B cell (primary cell): ENCODE measurements around the gene NAXE. TPM values are rescaled to one million over a fixed set of nuclear protein-coding genes. Genes with fewer than 3 reads are reported as not detected.

ENCODE experiments used
- polyA plus RNA-seq: library from polyadenylated mRNA; depleted of rRNA; stranded (reverse); fragments of >200 nt; gene quantifications from 2 replicates; pipeline ENCODE4 v1.2.3, GENCODE V29; 2012
- total RNA-seq, 2 donors: library from RNA; stranded (reverse); fragments of 120-200 nt in 1 of 2; gene quantifications; 1 replicate in 1 of 2; 2 replicates in 1 of 2; pipeline versions ENCODE4 v1.2.3 to v1.2.4, GENCODE V29; 2013 to 2022

Gene NAXE
- total and polyA plus RNA-seq, 2 donors (not counting 1 experiment from before 2014, with no cell fraction given), result 42.8 to 59.7 TPM

Other genes with a start within 250 kb of the NAXE start
- not detected in 2 replicates for gene RHBG, start 222.6 kb upstream of the NAXE start, total RNA-seq
- gene RHBG, start 222.6 kb upstream of the NAXE start, polyA plus RNA-seq, result not detected in 2 replicates
- gene MEF2D, start 91.0 kb upstream of the NAXE start, total RNA-seq, result 127 and 128 TPM in 2 replicates
- 65.6 and 81.2 TPM in 2 replicates for gene MEF2D, start 91.0 kb upstream of the NAXE start, polyA plus RNA-seq
- 0.07 TPM in 2 replicates for gene IQGAP3, start 19.2 kb upstream of the NAXE start, total RNA-seq
- 0.07 and 0.12 TPM in 2 replicates for gene IQGAP3, start 19.2 kb upstream of the NAXE start, polyA plus RNA-seq
- gene TTC24, start 12.1 kb upstream of the NAXE start, total RNA-seq, result 26.6 and 29.8 TPM in 2 replicates
- gene TTC24, start 12.1 kb upstream of the NAXE start, polyA plus RNA-seq, result 24.3 and 30.7 TPM in 2 replicates
- gene GPATCH4, start 9.7 kb downstream of the NAXE start, total RNA-seq, result 31.4 and 38.3 TPM in 2 replicates
- gene GPATCH4, start 9.7 kb downstream of the NAXE start, polyA plus RNA-seq, result 11.3 and 25.1 TPM in 2 replicates
- gene HAPLN2, start 27.6 kb downstream of the NAXE start, total RNA-seq, result 0.36 TPM in 1 of 2 replicates, not detected in the other
- gene HAPLN2, start 27.6 kb downstream of the NAXE start, polyA plus RNA-seq, result 0.13 and 0.19 TPM in 2 replicates
- not detected in 2 replicates for gene BCAN, start 50.3 kb downstream of the NAXE start, total RNA-seq
- gene BCAN, start 50.3 kb downstream of the NAXE start, polyA plus RNA-seq, result not detected in 2 replicates
- 0.05 TPM in 1 of 2 replicates, not detected in the other for gene NES, start 85.6 kb downstream of the NAXE start, total RNA-seq
- gene NES, start 85.6 kb downstream of the NAXE start, polyA plus RNA-seq, result not detected in 2 replicates
- 0.89 and 1.1 TPM in 2 replicates for gene CRABP2, start 113.8 kb downstream of the NAXE start, total RNA-seq
- 1.2 and 3.6 TPM in 2 replicates for gene CRABP2, start 113.8 kb downstream of the NAXE start, polyA plus RNA-seq
- gene METTL25B, start 136.7 kb downstream of the NAXE start, total RNA-seq, result 81.1 and 85.3 TPM in 2 replicates
- 63.1 and 78.3 TPM in 2 replicates for gene METTL25B, start 136.7 kb downstream of the NAXE start, polyA plus RNA-seq
- gene ISG20L2, start 137.0 kb downstream of the NAXE start, total RNA-seq, result 51.7 and 52.5 TPM in 2 replicates
- 28.8 and 30.1 TPM in 2 replicates for gene ISG20L2, start 137.0 kb downstream of the NAXE start, polyA plus RNA-seq
- 34.6 and 41.1 TPM in 2 replicates for gene MRPL24, start 149.3 kb downstream of the NAXE start, total RNA-seq
- 23.0 and 39.4 TPM in 2 replicates for gene MRPL24, start 149.3 kb downstream of the NAXE start, polyA plus RNA-seq
- gene HDGF, start 159.9 kb downstream of the NAXE start, total RNA-seq, result 89.9 and 91.2 TPM in 2 replicates
- gene HDGF, start 159.9 kb downstream of the NAXE start, polyA plus RNA-seq, result 40.3 and 53.1 TPM in 2 replicates
- gene PRCC, start 175.8 kb downstream of the NAXE start, total RNA-seq, result 83.4 and 91.0 TPM in 2 replicates
- 45.1 and 55.7 TPM in 2 replicates for gene PRCC, start 175.8 kb downstream of the NAXE start, polyA plus RNA-seq
- gene SH2D2A, start 225.1 kb downstream of the NAXE start, total RNA-seq, result 2.1 and 3.9 TPM in 2 replicates
- gene SH2D2A, start 225.1 kb downstream of the NAXE start, polyA plus RNA-seq, result 0.73 and 1.0 TPM in 2 replicates